Stimulated activated CD4-positive, alpha-beta T cell treated with anti-CD3 and anti-CD28 coated beads, Interleukin-4, amount 100 ng/mL, for 1 hour (primary cell): Measurements from ENCODE around the gene STYXL1.

Source experiments
- DNase-seq: peaks from one replicate; pipeline ENCODE4 v3.0.0-alpha.2; 2020

The STYXL1 gene

DNA sequence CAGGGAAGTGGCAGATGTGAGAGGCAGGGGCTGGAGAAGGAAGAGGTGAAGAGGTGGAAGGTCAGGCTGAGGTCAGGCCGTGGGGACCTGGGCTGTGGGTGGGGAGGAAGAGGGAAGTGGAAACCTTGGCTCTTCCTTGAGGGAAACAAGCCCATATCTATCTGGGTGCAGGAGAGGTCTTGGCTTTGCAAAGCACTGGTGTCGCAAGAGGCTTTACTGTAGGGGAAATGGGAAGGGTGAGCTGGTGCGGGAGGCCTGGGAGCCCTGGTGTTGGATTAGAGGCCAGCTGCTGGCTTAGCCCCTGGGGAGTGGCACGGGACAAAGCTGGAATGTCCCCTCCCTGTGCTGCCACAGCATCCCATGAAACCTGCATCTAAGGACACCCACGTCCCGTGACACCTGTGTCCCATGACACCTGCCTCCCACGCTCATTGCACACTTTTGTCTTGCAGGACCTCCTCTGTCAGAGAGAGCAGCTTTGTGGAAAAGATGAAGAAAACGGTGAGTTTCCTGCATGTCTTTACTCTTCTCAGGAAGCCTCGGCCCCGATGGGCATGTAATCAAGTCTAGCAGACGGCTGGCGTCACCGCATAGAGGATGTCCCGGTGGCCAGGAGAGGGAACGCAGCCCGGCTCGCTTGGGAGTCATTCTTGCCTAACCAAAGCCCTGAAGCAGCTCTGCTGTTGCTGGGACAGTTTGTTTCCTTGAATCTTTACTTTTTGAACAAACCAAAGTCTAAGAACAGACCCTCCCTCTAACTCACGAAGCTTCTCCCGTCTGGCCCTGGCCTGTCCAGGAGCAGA lies 75.6 kb downstream of the STYXL1 start:
- no peak for DNase-seq

DNA sequence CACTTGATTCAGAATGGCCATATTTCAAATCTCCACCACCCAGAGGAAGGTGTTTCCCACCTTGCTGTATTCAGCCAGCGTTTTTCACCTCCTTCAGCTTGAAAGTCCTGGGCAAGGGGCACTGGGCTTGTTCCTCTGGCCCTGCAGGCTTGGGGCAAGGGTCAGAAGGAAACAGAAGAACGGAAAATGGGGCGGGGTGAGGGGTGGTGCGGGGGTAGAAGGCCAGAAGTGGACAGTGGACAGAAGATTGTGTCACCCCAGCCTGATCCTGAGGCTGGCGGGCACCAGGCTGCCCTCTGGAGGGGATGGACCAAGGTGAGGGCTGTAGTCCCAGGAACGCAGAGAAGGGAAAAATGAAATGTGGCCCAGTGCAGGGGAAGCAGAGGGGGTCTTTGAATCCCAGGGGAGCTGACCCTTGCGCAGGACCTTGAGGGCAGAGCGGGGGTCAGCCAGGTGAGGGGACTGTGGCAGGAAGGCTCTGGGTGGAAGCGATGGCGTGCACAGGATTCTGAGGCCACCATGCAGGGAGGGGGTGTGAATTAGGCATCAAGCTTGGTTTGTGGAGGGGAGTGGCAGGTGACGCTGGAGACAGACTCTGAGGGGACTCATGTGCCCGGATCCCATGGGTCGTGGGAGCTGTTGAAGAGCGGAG lies 76.4 kb downstream of the STYXL1 start:
- no peak for DNase-seq

GRCh38 chr7:75969704-75970498 lies 77.9 kb downstream of the STYXL1 start:
- no peak for DNase-seq

DNA sequence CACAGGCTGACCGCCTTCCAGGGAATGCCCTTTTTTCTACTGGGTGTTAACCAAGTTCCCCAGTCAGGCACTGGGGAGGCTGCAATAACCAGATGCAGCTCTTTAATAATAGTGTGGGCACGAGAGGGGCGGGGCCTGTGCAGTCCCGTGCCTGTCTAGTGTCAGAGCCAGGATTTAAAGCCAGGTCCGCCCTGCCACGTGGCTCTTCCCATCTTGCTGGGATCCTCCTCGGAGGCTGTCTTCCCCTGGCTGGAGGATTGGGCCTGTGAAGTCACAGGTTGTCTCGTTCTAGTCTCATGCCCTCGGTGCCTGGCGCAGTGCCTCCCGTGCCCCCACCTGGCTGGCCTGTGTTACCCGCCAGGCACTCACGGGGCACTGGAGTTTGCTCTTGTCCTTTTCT lies 78.6 kb downstream of the STYXL1 start:
- DNase-seq, result no peak

- no peak for DNase-seq
Observed at GRCh38 chr7:75968561-75969001, 79.2 kb downstream of the STYXL1 start.

- no peak for DNase-seq
Observed at GRCh38 chr7:75968012-75968411, 79.8 kb downstream of the STYXL1 start.

DNA sequence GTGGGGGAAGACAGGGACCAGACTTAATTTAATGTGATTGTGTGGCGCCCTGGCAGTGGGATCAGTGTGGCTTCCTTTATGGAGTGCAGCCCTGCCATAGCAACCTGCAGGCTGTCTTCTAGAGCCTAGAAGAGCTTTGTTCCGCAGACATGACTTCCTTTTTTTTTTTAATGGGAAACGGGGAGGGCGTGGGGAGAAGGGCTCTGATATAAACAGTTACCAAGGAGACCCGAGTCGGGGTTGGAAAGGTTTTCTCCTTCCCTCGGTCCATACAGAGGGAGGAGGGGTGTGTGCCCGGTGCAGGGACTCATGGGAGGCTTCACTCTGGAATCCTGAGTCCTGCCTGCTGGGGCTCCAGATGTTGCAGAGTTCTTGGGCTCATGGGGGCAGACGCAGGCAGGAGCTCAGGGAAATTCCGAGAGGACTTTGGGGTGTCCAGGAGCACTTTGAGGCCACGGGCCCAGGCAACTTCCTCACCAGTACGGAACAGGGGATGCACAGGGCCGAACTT lies 80.3 kb downstream of the STYXL1 start:
- no peak for DNase-seq

DNA sequence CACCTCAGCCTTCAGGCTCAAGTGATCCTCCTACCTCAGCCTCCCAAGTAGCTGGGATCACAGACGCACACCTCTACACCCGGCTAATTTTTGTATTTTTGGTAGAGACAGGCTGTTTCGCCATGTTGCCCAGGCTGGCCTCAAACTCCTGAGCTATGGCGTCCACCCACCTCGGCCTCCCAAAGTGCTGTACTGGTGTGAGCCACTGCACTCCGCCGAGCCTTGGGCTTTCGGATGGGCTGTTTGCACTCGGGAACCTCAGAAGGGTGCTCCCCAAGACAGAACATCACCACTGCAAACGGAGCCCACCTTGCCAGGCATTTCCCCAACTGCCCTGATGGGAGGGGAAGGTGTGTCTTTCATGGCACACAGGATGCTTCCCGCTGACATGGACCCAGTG lies 80.7 kb downstream of the STYXL1 start:
- no peak for DNase-seq

- no peak for DNase-seq
Observed at GRCh38 chr7:75966190-75966961, 81.4 kb downstream of the STYXL1 start.

DNA sequence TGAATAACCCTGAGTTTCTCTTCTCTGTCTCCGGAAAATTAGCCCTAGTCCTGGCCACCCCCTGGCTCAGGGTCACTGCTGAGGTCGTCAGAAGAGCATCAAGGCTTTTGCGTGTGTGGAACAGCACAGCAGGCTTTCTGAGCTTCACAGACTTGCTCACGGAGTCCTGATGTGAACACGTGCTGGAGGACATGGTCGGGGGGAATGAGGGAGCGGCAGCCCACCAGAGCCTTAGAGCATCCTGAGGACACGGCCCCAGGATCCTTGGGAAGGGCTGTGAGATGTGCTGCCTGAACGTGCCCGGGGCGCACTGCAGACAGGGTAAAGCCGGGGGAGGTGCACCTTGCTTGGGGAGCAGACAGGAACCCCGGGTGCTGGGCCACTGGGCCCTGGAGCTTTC lies 82.2 kb downstream of the STYXL1 start:
- DNase-seq, result no peak

GRCh38 chr7:75963381-75963995 lies 84.3 kb downstream of the STYXL1 start:
- no peak for DNase-seq

GRCh38 chr7:75962607-75963380 lies 85.0 kb downstream of the STYXL1 start:
- DNase-seq, result no peak

- DNase-seq, result no peak
Observed at GRCh38 chr7:75961218-75961617, 86.6 kb downstream of the STYXL1 start.

- DNase-seq, result no peak
Observed at GRCh38 chr7:75960372-75960771, 87.4 kb downstream of the STYXL1 start.

GRCh38 chr7:75958802-75959543 lies 88.8 kb downstream of the STYXL1 start:
- DNase-seq, result no peak

GRCh38 chr7:75957021-75957736 lies 90.6 kb downstream of the STYXL1 start:
- DNase-seq, result no peak

DNA sequence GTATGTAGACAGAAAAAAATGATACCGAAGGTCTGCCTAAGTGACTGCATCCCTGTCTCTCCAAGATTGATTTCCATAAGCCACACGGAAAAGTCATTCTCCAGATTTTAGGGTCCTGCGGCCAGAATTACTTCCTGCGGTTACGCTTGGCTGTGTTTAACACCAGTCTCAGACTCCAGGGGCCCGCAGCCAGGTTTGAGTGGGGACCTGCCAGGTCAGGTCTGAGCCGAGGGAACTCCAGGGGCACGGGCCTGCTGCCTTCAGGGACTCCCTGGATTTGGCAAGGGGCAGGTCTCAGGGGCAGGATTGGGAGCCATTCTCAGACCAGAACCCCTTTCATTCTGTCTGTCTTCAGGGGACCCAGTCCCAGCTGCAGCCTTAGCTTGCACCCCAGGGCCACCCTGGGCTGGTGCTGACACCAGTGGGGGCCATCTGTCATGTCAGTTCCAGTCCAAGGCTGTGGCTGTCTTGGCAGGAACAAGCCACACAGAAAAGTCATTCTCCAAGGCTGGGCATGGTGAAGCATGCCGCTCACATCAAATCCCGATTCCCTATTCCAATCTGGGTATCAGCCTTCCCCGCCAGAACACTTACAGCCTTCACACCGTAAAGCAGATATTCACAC lies 92.4 kb downstream of the STYXL1 start:
- no peak for DNase-seq

GRCh38 chr7:75953931-75954330 lies 93.9 kb downstream of the STYXL1 start:
- DNase-seq, result no peak

GRCh38 chr7:75953431-75953830 lies 94.4 kb downstream of the STYXL1 start:
- DNase-seq, result no peak
